22Rv1 (cell line): Measurements from ENCODE around the gene COMMD8.

Experiments used
- ZFX ChIP-seq: fragments of 450-650 bp; IDR thresholded peaks from 2 replicates; pipeline ENCODE4 v1.6.1; 2017; ENCODE audit warnings: antibody characterized with exemption, borderline replicate concordance
- TF ChIP-seq, protein P1 (sequence below): fragments of 450-650 bp; IDR thresholded peaks from 2 replicates; pipeline ENCODE4 v1.5.1; 2017; ENCODE audit warnings: mild to moderate bottlenecking

DNA sequence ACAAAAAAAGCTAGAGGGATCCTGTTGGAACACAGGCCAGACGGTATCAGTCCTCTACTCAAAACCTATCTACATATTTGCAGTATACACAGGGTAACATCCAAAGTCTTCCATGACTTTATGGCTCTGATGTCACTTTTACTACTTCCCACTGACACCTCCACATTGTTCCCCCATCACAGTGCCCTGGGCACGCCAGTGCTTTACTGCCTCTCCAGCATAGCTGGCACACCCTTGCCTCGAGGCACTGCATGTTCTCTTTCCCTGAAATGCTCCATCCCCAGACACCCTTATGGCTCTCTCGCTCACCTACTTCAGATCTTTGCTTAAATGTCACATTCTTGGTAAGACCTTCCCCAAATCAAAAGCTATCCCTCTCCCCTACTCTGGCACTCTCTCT lies 15.3 kb upstream of the COMMD8 start:
- TF ChIP-seq, protein P1, sequence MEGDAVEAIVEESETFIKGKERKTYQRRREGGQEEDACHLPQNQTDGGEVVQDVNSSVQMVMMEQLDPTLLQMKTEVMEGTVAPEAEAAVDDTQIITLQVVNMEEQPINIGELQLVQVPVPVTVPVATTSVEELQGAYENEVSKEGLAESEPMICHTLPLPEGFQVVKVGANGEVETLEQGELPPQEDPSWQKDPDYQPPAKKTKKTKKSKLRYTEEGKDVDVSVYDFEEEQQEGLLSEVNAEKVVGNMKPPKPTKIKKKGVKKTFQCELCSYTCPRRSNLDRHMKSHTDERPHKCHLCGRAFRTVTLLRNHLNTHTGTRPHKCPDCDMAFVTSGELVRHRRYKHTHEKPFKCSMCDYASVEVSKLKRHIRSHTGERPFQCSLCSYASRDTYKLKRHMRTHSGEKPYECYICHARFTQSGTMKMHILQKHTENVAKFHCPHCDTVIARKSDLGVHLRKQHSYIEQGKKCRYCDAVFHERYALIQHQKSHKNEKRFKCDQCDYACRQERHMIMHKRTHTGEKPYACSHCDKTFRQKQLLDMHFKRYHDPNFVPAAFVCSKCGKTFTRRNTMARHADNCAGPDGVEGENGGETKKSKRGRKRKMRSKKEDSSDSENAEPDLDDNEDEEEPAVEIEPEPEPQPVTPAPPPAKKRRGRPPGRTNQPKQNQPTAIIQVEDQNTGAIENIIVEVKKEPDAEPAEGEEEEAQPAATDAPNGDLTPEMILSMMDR = no peak
- TF ChIP-seq ZFX = no peak
